HUES64 (cell line): Measurements from ENCODE around the gene CTSC.
"Not testable (repeated sequence)": the region's sequence is repeated elsewhere in the genome, so short reads cannot be mapped to it uniquely, and the experiment has no call there.

Source experiments
- H3K27ac ChIP-seq: 2 replicates; pipeline ENCODE4 v1.7.0; 2013; ENCODE audit warnings: low read depth, low read length, inconsistent platforms
- H3K27me3 ChIP-seq: 2 replicates; pipeline ENCODE4 v1.6.1; 2013; ENCODE audit warnings: mild to moderate bottlenecking, low read length; ENCODE audit not compliant: insufficient read depth
- H3K36me3 ChIP-seq: 2 replicates; pipeline ENCODE4 v1.6.1; 2013; ENCODE audit warnings: mild to moderate bottlenecking, low read length; ENCODE audit not compliant: insufficient read depth
- H3K4me1 ChIP-seq: 2 replicates; pipeline ENCODE4 v1.6.1; 2013; ENCODE audit warnings: mild to moderate bottlenecking, low read length, moderate library complexity; ENCODE audit not compliant: insufficient read depth
- H3K4me3 ChIP-seq: 2 replicates; pipeline ENCODE4 v1.5.1; 2013; ENCODE audit warnings: mild to moderate bottlenecking, low read length, moderate library complexity
- H3K9ac ChIP-seq: 2 replicates; pipeline ENCODE4 v1.6.1; 2013; ENCODE audit warnings: mild to moderate bottlenecking, low read depth, low read length
- H3K9me3 ChIP-seq: 2 replicates; pipeline ENCODE4 v1.6.1; 2013; ENCODE audit warnings: low read depth, low read length; ENCODE audit not compliant: insufficient read depth
- WGBS: fragments of 150-250, 120-280 bp; methylation state at CpG from one replicate; pipeline ENCODE4 v1.1.7; 2013; ENCODE audit warnings: missing lambda C conversion rate; 5-methylcytosine and 5-hydroxymethylcytosine counted together

Gene CTSC

GRCh38 chr11:88330826-88331428 lies 6.6 kb downstream of the CTSC start:
- Histone ChIP-seq H3K27me3 (no peaks in the 10 kb centered on the region), H3K9ac (no peak overlapping the region), H3K4me1 (peaks cover 62% of the 10 kb centered on the region), H3K9me3 (no peaks in the 10 kb centered on the region), H3K36me3 (peaks cover 98% of the 10 kb centered on the region), H3K27ac (no peak overlapping the region), H3K4me3 (no peak overlapping the region)
- 86% methylated on average over 5 of the region's 5 CpGs for WGBS

DNA sequence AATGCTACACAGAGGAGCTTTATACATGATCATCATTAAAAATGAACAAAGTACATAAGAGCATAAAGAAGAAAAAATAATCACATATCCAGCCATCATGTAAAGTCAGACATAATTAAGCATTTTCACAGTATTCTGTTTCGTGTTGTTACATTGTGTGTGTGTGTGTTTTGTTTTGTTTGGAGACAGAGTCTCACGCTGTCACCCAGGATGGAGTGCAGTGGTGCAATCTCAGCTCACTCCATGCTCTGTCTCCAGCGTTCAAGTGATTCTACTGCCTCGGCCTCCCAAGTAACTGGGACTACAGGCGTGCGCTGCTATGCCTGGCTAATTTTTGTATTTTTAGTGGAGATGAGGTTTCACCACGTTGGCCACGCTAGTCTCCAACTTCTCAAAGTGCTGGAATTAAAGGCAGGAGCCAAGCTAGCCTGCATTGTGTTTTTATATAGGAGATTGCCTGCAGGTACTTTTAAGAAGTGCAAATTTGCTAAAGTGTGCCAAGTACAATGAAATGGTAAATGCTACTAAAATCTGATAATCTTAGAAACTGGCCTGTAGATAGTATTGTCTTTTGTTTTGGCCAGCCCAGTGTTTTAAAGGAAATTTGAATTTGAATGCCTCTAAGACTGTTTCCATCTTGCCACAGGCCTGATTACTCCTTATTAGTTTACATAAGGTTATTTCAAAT lies 7.8 kb downstream of the CTSC start:
- Histone ChIP-seq H3K27me3 (no peaks in the 10 kb centered on the region), H3K9me3 (no peaks in the 10 kb centered on the region), H3K27ac (no peak overlapping the region), H3K4me3 (no peak overlapping the region), H3K9ac (no peak overlapping the region), H3K4me1 (peaks cover 61% of the 10 kb centered on the region), H3K36me3 (peaks cover 98% of the 10 kb centered on the region)
- 95% methylated on average over 8 of the region's 8 CpGs for WGBS

- Histone ChIP-seq H3K27ac (no peak overlapping the region), H3K9me3 (no peaks in the 10 kb centered on the region), H3K4me3 (no peak overlapping the region), H3K36me3 (peaks cover 87% of the 10 kb centered on the region), H3K9ac (no peak overlapping the region), H3K27me3 (no peaks in the 10 kb centered on the region), H3K4me1 (peaks cover 55% of the 10 kb centered on the region)
- WGBS: 92% methylated on average over 3 of the region's 3 CpGs
These were observed 9.9 kb downstream of the CTSC start for GRCh38 chr11:88327462-88328143.

- 89% methylated on average over 2 of the region's 2 CpGs for WGBS
These were observed 10.5 kb downstream of the CTSC start for GRCh38 chr11:88327061-88327460.

DNA sequence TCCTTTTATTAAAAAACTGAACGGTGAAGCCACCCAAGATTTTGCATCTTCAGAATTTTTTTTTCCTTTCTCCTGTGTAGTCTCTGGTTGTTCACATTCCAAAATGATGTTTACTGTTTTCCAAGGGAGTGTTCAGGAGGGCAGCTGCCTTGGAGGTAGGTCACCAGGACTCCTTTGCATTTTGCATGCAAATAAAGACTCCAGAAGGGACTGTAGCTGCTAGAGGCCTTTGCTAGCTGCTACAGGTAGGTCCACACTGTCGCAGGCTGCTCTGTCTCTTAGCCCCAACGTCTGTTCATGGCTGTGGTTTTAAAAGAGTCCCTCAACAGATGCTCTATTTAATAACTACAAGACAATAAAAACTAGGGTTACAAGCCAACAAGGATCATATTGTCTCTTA lies 11.4 kb downstream of the CTSC start:
- Histone ChIP-seq H3K9me3 (no peaks in the 10 kb centered on the region), H3K4me3 (no peak overlapping the region), H3K4me1 (peaks cover 49% of the 10 kb centered on the region), H3K9ac (no peak overlapping the region), H3K27ac (no peak overlapping the region), H3K27me3 (no peaks in the 10 kb centered on the region), H3K36me3 (peaks cover 87% of the 10 kb centered on the region)
- 71% methylated on average over 3 of the region's 3 CpGs for WGBS

More at GRCh38 chr11:88327061-88327460, 10.5 kb downstream of the CTSC start:
- no peak overlapping the region for H3K9ac ChIP-seq
- H3K4me1 ChIP-seq: peaks cover 55% of the 10 kb centered on the region
- H3K9me3 ChIP-seq: no peaks in the 10 kb centered on the region
- no peaks in the 10 kb centered on the region for H3K27me3 ChIP-seq
- H3K36me3 ChIP-seq: peaks cover 87% of the 10 kb centered on the region
- H3K4me3 ChIP-seq: no peak overlapping the region
- no peak overlapping the region for H3K27ac ChIP-seq

GRCh38 chr11:88324562-88325345 lies 12.8 kb downstream of the CTSC start:
- H3K4me3 ChIP-seq: no peak overlapping the region
- no peaks in the 10 kb centered on the region for H3K9me3 ChIP-seq
- no peak overlapping the region for H3K27ac ChIP-seq
- peaks cover 80% of the 10 kb centered on the region for H3K36me3 ChIP-seq
- H3K27me3 ChIP-seq: no peaks in the 10 kb centered on the region
- WGBS: 89% methylated on average over 4 of the region's 4 CpGs
- H3K4me1 ChIP-seq: peaks cover 46% of the 10 kb centered on the region
- no peak overlapping the region for H3K9ac ChIP-seq

GRCh38 chr11:88322881-88323280 lies 14.7 kb downstream of the CTSC start:
- not testable (repeated sequence) for H3K27ac ChIP-seq, H3K27me3 ChIP-seq, H3K4me3 ChIP-seq, H3K9ac ChIP-seq, H3K9me3 ChIP-seq
- peaks cover 61% of the 10 kb centered on the region for H3K36me3 ChIP-seq
- 97% methylated on average over 8 of the region's 8 CpGs for WGBS
- peaks cover 46% of the 10 kb centered on the region for H3K4me1 ChIP-seq

DNA sequence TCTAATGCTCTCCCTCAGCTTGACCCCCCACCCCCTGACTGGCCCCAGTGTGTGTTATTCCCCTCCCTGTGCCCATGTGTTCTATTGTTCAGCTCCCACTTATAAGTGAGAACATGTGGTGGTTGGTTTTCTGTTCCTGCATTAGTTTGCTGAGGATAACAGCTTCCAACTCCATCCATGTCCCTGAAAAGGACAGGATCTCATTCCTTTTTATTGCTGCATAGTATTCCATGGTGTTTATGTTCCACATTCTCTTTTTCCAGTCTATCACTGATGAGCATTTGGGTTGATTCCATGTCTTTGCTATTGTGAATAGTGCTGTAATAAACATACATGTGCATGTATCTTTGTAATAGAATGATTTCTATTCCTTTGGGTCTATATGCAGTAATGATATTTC lies 16.1 kb downstream of the CTSC start:
- H3K4me3 ChIP-seq, H3K27ac ChIP-seq, H3K27me3 ChIP-seq, H3K9ac ChIP-seq, H3K9me3 ChIP-seq: not testable (repeated sequence)
- Histone ChIP-seq H3K36me3 (peaks cover 51% of the 10 kb centered on the region), H3K4me1 (peaks cover 31% of the 10 kb centered on the region)

GRCh38 chr11:88320149-88320559 lies 17.4 kb downstream of the CTSC start:
- Histone ChIP-seq H3K4me3 (no peak overlapping the region), H3K27ac (no peak overlapping the region), H3K9ac (no peak overlapping the region), H3K36me3 (peaks cover 48% of the 10 kb centered on the region), H3K9me3 (no peaks in the 10 kb centered on the region), H3K27me3 (no peaks in the 10 kb centered on the region), H3K4me1 (peaks cover 28% of the 10 kb centered on the region)
- WGBS: 85% methylated on average over 2 of the region's 2 CpGs

DNA sequence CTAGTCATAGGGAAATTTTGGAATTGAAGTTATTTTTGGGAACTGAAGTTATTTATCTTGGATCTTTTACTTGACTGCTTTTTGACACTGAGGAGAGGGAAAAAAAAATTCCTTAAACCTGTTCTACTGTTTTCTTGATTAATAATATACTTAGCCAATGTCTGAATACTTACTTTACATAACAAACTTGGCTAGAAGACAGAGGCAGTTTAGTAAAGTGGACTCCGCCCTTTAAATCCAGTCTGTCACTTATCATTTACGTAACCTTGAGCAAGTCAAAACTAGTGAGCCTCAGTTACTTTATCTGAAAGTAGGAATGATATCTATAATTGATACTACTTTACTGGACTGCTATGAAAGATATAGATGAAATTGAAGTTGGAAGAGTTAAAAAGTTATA lies 19.5 kb downstream of the CTSC start:
- H3K9me3 ChIP-seq: no peaks in the 10 kb centered on the region
- H3K27me3 ChIP-seq: no peaks in the 10 kb centered on the region
- H3K4me3 ChIP-seq: no peak overlapping the region
- 96% methylated on average over 2 of the region's 2 CpGs for WGBS
- H3K36me3 ChIP-seq: peaks cover 49% of the 10 kb centered on the region
- H3K4me1 ChIP-seq: peaks cover 25% of the 10 kb centered on the region
- H3K9ac ChIP-seq: no peak overlapping the region
- H3K27ac ChIP-seq: no peak overlapping the region

DNA sequence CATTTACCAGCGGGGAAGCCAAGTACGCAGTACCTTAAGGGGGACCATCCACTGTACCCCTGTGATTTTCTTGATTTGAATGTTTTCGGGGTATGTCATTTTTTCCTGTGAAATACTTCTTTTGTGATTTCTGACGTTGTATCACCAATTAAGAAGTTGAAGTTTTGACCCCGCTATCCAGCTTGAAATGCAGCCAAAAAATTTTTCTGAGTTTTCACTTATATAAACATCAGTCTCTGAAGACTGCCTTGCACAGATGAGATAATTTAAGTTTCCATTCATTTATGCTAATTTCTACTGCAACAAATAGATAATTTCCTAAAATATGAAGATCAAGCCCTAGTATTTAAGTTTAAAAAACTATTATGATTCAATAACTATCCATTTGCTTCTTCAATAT lies 20.0 kb downstream of the CTSC start:
- Histone ChIP-seq H3K36me3 (peaks cover 50% of the 10 kb centered on the region), H3K4me1 (peaks cover 30% of the 10 kb centered on the region), H3K9me3 (no peaks in the 10 kb centered on the region), H3K27ac (no peak overlapping the region), H3K9ac (no peak overlapping the region), H3K4me3 (no peak overlapping the region), H3K27me3 (no peaks in the 10 kb centered on the region)
- 98% methylated on average over 5 of the region's 5 CpGs for WGBS
